Right atrium auricular region (tissue), 2 donors: ENCODE results near the gene UBASH3B. TPM values are rescaled to one million over a fixed set of nuclear protein-coding genes. Genes with fewer than 3 reads are reported as not detected.

Experiments used
- DNase-seq: peaks from one replicate; pipeline ENCODE4 v3.0.0-alpha.2; 2019; ENCODE audit warnings: low spot score
- H3K27ac ChIP-seq, 2 donors: fragments of 200-600 bp; sonication (generic); 1 replicate in 1 of 2; 2 replicates in 1 of 2; pipeline ENCODE4 v1.5.1; 2016 to 2019
- H3K27me3 ChIP-seq, 2 donors: fragments of 200-600 bp; sonication (generic); one replicate each; pipeline versions ENCODE4 v1.5.1 to v1.6.0; 2017 to 2019
- H3K36me3 ChIP-seq: fragments of 200-600 bp; sonication (generic); one replicate; pipeline ENCODE4 v1.5.1; 2016
- H3K4me1 ChIP-seq, 2 donors: fragments of 200-600 bp; sonication (generic); one replicate each; pipeline versions ENCODE4 v1.5.1 to v1.6.0; 2017 to 2019
- H3K4me3 ChIP-seq, 2 donors: fragments of 200-600 bp; sonication (generic); 1 replicate in 1 of 2; 2 replicates in 1 of 2; pipeline ENCODE4 v1.5.1; 2017 to 2019; ENCODE audit warnings: mild to moderate bottlenecking in 1 of 2, moderate library complexity in 1 of 2
- H3K9me3 ChIP-seq, 2 donors: fragments of 200-600 bp; sonication (generic); one replicate each; pipeline ENCODE4 v1.5.1; 2019
- total RNA-seq, 2 donors: library from RNA; depleted of rRNA; stranded (reverse); fragments of >200 nt; gene quantifications; one replicate each; pipeline ENCODE4 v1.1.0, GENCODE V29; 2016
- TF ChIP-seq, protein P1 (sequence below), 2 donors: fragments of 200-600 bp; sonication (generic); IDR thresholded peaks; one replicate each; pipeline ENCODE4 v1.5.1; 2019; ENCODE audit warnings: antibody characterized with exemption in 2 of 2

Gene UBASH3B
- total RNA-seq, 2 donors from 2014 or later = 1.7 to 1.8 TPM

DNA sequence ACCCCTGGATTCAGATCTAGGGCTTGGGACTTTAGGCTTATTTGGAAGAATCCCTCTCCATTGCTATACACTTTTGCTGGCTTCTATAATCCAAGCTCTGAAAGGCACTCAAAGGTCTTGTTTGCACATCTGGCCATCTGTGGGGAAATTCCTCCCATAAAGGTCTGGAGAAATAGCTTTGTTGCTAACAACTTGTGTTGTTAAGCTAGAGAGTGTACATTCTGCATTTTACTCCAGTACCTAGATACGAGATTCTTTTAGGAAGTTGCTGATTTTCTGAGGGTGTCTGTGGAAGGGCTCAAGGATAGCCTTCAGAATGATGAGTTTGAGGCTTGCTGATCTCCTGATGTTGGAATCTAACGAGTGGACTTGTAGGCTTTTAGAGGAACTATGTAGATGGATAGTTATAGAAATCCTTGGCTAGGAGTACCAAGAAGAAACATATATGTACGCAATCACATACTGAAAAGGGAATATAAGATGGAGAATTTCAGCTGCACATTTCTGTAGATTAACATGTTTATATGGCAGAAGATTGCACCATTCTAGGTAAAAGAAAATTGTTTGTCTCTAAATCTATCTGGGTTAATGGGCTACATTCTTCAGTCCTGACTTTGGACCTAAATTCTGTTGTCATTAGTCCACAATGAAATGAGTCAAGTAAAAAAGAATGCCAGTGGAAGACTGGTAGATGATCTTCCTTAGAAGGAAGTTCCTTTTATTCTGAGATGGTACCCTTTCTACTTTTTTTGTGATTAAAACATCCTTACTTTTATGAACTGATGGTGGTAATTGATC, 51.0 kb downstream of the UBASH3B start:
- Histone ChIP-seq H3K36me3 (no peaks in the 10 kb centered on the region), H3K4me3 (no peak overlapping the region), H3K27ac (no peak overlapping the region), H3K9me3 (no peaks in the 10 kb centered on the region), H3K4me1 (no peaks in the 10 kb centered on the region), H3K27me3 (no peaks in the 10 kb centered on the region)
- TF ChIP-seq, protein P1, sequence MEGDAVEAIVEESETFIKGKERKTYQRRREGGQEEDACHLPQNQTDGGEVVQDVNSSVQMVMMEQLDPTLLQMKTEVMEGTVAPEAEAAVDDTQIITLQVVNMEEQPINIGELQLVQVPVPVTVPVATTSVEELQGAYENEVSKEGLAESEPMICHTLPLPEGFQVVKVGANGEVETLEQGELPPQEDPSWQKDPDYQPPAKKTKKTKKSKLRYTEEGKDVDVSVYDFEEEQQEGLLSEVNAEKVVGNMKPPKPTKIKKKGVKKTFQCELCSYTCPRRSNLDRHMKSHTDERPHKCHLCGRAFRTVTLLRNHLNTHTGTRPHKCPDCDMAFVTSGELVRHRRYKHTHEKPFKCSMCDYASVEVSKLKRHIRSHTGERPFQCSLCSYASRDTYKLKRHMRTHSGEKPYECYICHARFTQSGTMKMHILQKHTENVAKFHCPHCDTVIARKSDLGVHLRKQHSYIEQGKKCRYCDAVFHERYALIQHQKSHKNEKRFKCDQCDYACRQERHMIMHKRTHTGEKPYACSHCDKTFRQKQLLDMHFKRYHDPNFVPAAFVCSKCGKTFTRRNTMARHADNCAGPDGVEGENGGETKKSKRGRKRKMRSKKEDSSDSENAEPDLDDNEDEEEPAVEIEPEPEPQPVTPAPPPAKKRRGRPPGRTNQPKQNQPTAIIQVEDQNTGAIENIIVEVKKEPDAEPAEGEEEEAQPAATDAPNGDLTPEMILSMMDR (IDR thresholded peaks at IDR 0.05) = no peak
- no peak for DNase-seq

DNA sequence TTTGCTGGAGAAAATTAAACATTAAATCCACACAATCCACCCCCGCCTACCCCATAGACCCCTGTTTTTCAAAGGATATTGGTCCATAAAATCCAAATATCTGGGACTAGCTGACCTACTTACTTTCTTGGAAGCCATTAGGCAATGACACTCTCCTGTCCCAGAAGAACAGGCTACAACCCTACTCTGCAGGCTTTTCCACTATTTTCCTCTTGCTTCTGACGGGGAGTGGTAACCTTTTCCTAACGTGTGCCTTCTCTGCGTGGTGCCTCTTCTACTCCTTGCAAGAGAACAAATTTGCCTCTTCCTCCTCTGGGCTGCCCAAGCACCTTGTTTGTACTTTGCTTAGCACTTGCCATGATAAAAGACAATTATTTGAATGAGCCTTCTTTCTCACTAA, 51.6 kb downstream of the UBASH3B start:
- no peak overlapping the region for H3K4me3 ChIP-seq
- TF ChIP-seq, protein P1 (IDR thresholded peaks at IDR 0.05) = no peak
- H3K9me3 ChIP-seq = no peaks in the 10 kb centered on the region
- H3K36me3 ChIP-seq = no peaks in the 10 kb centered on the region
- no peaks in the 10 kb centered on the region for H3K4me1 ChIP-seq
- H3K27me3 ChIP-seq = no peaks in the 10 kb centered on the region
- H3K27ac ChIP-seq = no peak overlapping the region
- no peak for DNase-seq

DNA sequence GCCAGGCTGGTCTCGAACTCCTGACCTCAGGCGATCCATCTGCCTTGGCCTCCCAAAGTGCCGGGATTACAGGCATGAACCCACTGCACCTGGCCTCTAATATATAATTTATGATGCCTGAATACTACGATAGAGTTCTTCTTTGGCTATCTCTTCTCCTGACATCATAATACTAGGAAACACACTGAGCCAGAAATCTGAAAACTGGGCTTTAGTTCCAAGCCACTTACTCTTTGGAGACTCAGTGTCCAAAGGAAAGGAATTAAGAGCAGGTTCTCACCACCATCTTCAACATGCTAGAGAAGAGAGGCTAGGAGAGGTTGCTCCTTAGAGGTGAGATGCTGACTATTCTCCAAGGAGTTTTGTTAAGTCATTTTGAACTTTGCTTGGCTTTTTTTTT, 52.4 kb downstream of the UBASH3B start:
- Histone ChIP-seq H3K36me3 (no peaks in the 10 kb centered on the region), H3K27me3 (no peaks in the 10 kb centered on the region), H3K9me3 (no peaks in the 10 kb centered on the region), H3K27ac (no peak overlapping the region), H3K4me3 (no peak overlapping the region), H3K4me1 (no peaks in the 10 kb centered on the region)
- no peak for DNase-seq
- TF ChIP-seq, protein P1 (IDR thresholded peaks at IDR 0.05) = no peak

DNA sequence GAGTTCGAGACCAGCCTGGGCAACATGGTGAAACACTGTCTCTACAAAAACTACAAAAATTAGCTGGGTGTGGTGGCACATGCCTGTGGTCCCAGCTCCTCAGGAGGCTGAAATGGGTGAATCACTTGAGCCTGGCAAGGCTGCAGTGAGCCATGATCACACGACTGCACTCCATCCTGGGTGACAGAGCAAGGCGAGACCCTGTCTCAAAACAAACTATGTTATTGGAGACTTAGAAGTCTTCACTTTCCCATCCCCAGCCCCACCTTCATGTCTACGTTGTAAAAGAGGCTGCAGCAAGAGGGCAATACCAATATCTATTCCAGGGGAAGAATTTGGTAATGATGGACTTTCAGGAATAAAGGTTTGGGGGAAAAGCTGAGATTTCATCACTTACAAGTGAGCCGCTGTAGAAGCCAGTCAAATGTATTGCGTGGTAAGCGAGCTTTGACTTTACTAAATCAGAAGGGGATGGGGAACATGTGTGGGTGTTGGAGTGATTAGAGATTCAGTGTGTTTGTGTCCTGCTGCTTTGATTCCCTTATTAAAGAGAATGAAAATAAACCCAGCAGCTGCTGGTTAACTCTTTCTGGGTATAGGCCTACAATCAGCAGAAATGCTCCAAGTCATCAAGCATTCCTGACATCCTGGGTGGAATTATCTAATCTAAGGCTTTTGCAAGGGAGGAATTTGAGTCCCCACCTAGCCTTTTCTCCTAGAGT, 53.7 kb downstream of the UBASH3B start:
- TF ChIP-seq, protein P1 (IDR thresholded peaks at IDR 0.05) = no peak
- Histone ChIP-seq H3K9me3 (no peaks in the 10 kb centered on the region), H3K27ac (no peak overlapping the region), H3K27me3 (no peaks in the 10 kb centered on the region), H3K4me3 (no peak overlapping the region), H3K36me3 (no peaks in the 10 kb centered on the region), H3K4me1 (no peaks in the 10 kb centered on the region)
- no peak for DNase-seq

DNA sequence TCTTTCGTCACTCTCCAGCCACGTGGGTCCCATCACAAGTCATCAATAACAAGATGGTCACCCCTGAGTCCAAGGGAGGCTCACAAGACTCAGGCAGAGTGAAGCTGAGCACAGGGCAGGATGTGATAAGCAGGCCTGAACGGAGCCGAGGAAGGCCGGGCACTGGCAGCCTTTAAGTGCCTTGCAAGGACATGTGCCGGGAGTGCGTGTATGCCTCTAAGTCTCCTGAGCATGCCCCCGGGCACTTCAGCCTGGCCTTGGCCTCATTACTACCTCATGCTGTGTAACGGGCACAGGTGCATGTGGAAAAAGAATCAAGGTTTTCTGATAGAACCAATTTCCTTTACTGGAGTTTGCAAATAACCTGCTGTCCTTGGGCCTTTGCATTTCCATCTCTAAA, 55.8 kb downstream of the UBASH3B start:
- H3K9me3 ChIP-seq = no peaks in the 10 kb centered on the region
- H3K36me3 ChIP-seq = no peaks in the 10 kb centered on the region
- no peak for DNase-seq
- no peaks in the 10 kb centered on the region for H3K27me3 ChIP-seq
- H3K27ac ChIP-seq = no peak overlapping the region
- H3K4me1 ChIP-seq = no peaks in the 10 kb centered on the region
- H3K4me3 ChIP-seq = no peak overlapping the region
- TF ChIP-seq, protein P1 (IDR thresholded peaks at IDR 0.05) = no peak
